Prostate gland (tissue), 2 donors: Measurements from ENCODE around the gene TMPRSS4. TPM values are rescaled to one million over a fixed set of nuclear protein-coding genes. Genes with fewer than 3 reads are reported as not detected.

ENCODE experiments used
- DNase-seq: peaks from one replicate; pipeline ENCODE4 v3.0.0-alpha.2; 2019; ENCODE audit warnings: low spot score
- H3K27ac ChIP-seq, 2 donors: fragments of 200-600 bp; sonication (generic); 2 replicates each; pipeline ENCODE4 v1.5.1; 2017 to 2019
- H3K27me3 ChIP-seq: fragments of 200-600 bp; sonication (generic); replicated peaks from 2 replicates; pipeline ENCODE4 v1.5.1; 2019; ENCODE audit not compliant: insufficient read depth
- H3K36me3 ChIP-seq, 2 donors: fragments of 200-600 bp; sonication (generic); 1 replicate in 1 of 2; 2 replicates in 1 of 2; pipeline versions ENCODE4 v1.5.1 to v1.8.1; 2017 to 2019
- H3K4me1 ChIP-seq: fragments of 200-600 bp; sonication (generic); replicated peaks from 2 replicates; pipeline ENCODE4 v1.5.1; 2019
- H3K4me3 ChIP-seq, 2 donors: fragments of 200-600 bp; sonication (generic); 2 replicates each; pipeline ENCODE4 v1.5.1; 2017 to 2019
- H3K9me3 ChIP-seq: fragments of 200-600 bp; sonication (generic); 2 replicates; pipeline ENCODE4 v1.5.1; 2017
- CTCF ChIP-seq, 4 experiments: fragments of 200-600 bp in 2 of 4; fragments of 450-650 bp in 2 of 4; sonication (generic) in 2 of 4; IDR thresholded peaks; 1 replicate in 3 of 4; 2 replicates in 1 of 4; pipeline ENCODE4 v1.5.1; 2016 to 2019; ENCODE audit warnings: antibody characterized with exemption in 4 of 4, mild to moderate bottlenecking in 2 of 4, moderate library complexity in 2 of 4
- POLR2A ChIP-seq: fragments of 450-650 bp; IDR thresholded peaks from one replicate; pipeline ENCODE4 v1.6.1; 2016; ENCODE audit warnings: antibody characterized with exemption, mild to moderate bottlenecking
- POLR2AphosphoS5 ChIP-seq: sonication (generic); formaldehyde crosslinking; IDR thresholded peaks from one replicate; pipeline ENCODE4 v1.6.1; 2017; ENCODE audit warnings: antibody characterized with exemption
- WGBS: methylation state at CpG from one replicate; pipeline ENCODE4 v1.1.5; 2018; 5-methylcytosine and 5-hydroxymethylcytosine counted together
- intact Hi-C: fragments of 100-400 bp; cut with DNase I; formaldehyde crosslinking; loops from one replicate; pipeline ENCODE4 v1.14.2; 2022
- total RNA-seq, 2 donors: library from RNA; depleted of rRNA; stranded (reverse); fragments of >200 nt; gene quantifications; one replicate each; pipeline ENCODE4 v1.1.0, GENCODE V29; 2016

The TMPRSS4 gene
- total RNA-seq, 2 donors from 2014 or later = 1.5 to 6.4 TPM

DNA sequence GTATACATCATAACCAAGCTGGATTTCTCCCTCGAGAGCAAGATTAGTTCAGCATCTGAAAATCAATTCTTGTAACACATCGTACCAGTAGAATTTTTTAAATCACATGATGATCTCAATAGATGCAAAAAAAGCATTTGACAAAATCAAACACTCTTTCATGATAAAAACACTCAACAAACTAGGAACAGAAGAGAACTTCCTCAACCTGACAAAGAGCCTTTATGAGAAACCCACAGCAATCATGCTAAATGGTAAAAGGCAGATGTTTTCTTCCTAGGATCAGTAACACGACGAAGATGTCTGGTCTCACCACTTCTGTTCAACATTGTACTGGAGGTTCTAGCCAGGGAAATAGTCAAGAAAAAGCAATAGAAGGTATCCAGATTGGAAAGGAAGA, 34.1 kb upstream of the TMPRSS4 start:
- Histone ChIP-seq H3K4me3 (no peak overlapping the region), H3K27ac (no peak overlapping the region), H3K9me3 (no peaks in the 10 kb centered on the region), H3K4me1 (no peaks in the 10 kb centered on the region), H3K27me3 (no peaks in the 10 kb centered on the region), H3K36me3 (no peaks in the 10 kb centered on the region)
- intact Hi-C loops = no loop called here
- no peak for TF ChIP-seq POLR2A
- no peak for TF ChIP-seq CTCF (IDR thresholded peaks at IDR 0.05)
- no peak for TF ChIP-seq POLR2AphosphoS5
- WGBS = 67% methylated on average over 4 of the region's 4 CpGs
- DNase-seq = no peak

DNA sequence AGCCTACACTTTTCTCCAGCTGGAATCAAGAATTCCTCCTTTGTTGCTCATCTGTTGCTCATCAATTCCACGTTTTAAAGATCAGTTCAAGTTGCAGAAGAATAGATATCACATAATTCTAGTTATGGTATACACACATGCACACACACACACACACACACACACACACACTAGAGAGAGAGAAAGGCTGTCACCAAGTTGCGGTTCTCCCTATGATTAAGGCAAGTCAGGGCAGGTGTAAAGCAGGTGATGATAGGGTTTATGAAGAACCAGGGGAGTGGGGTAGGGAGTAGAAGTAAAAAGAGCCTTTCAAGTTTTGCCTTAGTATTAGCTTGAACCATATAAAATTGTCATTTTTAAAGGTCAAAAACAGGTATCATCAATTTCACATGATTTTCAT, 31.7 kb upstream of the TMPRSS4 start:
- WGBS = 35% methylated on average over 2 of the region's 2 CpGs
- intact Hi-C loops = no loop called here
- H3K4me1 ChIP-seq = no peaks in the 10 kb centered on the region
- H3K4me3 ChIP-seq = no peak overlapping the region
- DNase-seq = no peak
- H3K9me3 ChIP-seq = no peaks in the 10 kb centered on the region
- H3K27ac ChIP-seq = no peak overlapping the region
- no peaks in the 10 kb centered on the region for H3K27me3 ChIP-seq
- no peaks in the 10 kb centered on the region for H3K36me3 ChIP-seq
- no peak for TF ChIP-seq POLR2AphosphoS5
- no peak for TF ChIP-seq POLR2A
- TF ChIP-seq CTCF (IDR thresholded peaks at IDR 0.05) = no peak

GRCh38 chr11:118046051-118046963, 30.6 kb upstream of the TMPRSS4 start:
- no peak for DNase-seq
- Histone ChIP-seq H3K27me3 (no peaks in the 10 kb centered on the region), H3K4me3 (no peak overlapping the region), H3K4me1 (no peaks in the 10 kb centered on the region), H3K36me3 (no peaks in the 10 kb centered on the region), H3K9me3 (no peaks in the 10 kb centered on the region), H3K27ac (no peak overlapping the region)
- 45% methylated on average over 5 of the region's 5 CpGs for WGBS
- intact Hi-C loops = no loop called here
- TF ChIP-seq CTCF (IDR thresholded peaks at IDR 0.05) = no peak
- no peak for TF ChIP-seq POLR2A
- no peak for TF ChIP-seq POLR2AphosphoS5

DNA sequence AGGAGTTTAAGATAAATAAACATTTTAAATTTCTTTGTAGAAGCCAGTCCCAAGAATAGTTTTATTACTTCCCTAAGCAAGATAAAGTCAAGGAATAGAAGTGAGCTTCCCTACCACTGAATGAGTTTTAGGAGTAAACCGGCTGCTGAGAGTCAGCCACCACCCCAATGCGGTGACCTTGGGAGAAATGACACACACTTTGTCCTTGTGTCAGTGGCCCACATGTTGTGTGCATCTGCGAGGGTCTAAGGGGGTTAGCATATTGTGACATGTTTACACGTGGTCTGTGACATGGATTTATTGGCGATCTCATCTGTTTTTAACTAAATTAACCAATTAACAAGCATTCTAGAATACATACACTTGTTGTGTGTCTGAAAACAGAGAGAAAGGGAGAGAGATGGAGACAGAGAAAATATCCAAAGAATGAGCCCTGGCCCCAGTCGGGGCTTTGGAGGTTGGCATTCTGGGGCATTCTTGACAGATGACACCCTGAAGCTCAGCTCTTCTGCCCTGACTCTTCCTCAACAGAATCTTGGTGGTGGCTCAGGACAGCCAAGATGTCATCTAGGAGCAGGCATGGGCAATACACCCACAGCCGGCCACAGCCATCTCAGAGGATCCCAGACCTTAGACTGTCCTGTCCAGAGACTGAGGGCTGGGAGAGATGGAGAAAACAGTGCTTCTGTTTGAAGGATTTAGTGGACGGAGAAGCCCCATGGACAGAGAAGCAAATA, 29.7 kb upstream of the TMPRSS4 start:
- TF ChIP-seq CTCF (IDR thresholded peaks at IDR 0.05) (no peak), POLR2AphosphoS5 (no peak), POLR2A (no peak)
- Histone ChIP-seq H3K27me3 (no peaks in the 10 kb centered on the region), H3K27ac (no peak overlapping the region), H3K36me3 (no peaks in the 10 kb centered on the region), H3K4me1 (no peaks in the 10 kb centered on the region), H3K9me3 (no peaks in the 10 kb centered on the region), H3K4me3 (no peak overlapping the region)
- DNase-seq = no peak
- 83% methylated on average over 8 of the region's 8 CpGs for WGBS
- intact Hi-C loops = no loop called here
